Stimulated activated CD8-positive, alpha-beta memory T cell treated with anti-CD3 and anti-CD28 coated beads, Interleukin-7, amount 100 ng/mL, for 1 hour (primary cell): ENCODE results near the gene TRERF1.

Source experiments
- DNase-seq, 2 donors: peaks; one replicate each; pipeline ENCODE4 v3.0.0-alpha.2; 2020; ENCODE audit warnings: low read depth in 2 of 2

TRERF1 gene

GRCh38 chr6:42190554-42191183, 261.1 kb downstream of the TRERF1 start:
- no peak for DNase-seq

GRCh38 chr6:42188406-42188805, 263.3 kb downstream of the TRERF1 start:
- no peak for DNase-seq

- no peak for DNase-seq
Measured at GRCh38 chr6:42185597-42185996, 266.1 kb downstream of the TRERF1 start.

DNA sequence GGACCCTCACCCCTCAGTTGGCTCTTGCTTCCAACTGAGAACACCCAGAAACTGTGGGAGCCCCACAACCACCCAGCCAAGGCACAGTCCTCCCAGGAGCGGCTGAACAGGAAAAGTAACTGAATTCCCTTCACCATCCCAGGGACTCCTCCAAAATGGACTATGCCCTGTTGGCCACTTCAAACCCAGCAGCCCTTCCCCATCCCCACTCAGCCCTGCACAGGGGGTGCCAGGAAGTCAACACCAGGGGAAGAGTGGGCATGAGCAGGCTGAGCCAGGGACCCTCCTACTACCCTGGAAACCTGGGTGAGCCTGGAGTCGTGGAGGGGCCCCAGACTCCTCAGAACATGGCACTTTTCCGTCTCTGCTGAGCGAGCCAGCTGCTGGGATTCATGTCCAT, 267.3 kb downstream of the TRERF1 start:
- DNase-seq = no peak

DNA sequence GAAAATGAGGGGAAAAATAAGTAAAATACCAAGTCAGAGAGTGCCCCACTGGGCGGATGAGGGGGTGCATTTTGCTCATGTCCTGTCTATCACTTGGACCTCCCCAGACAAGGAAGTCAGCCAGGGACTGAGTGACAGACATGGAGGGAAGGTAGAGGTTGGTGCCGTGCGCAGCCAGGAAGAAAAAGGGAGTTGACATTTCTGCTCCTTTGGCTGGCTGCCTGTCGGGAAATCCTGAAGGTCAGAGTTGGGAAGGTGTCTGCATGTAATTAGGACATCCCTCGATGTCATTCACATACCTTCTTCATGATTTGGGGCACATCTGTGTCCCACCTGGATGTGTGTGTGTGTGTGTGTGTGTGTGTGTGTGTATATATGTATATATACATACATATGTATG, 269.6 kb downstream of the TRERF1 start:
- DNase-seq = no peak

GRCh38 chr6:42179945-42180313, 271.8 kb downstream of the TRERF1 start:
- DNase-seq = no peak

GRCh38 chr6:42179261-42179944, 272.3 kb downstream of the TRERF1 start:
- DNase-seq = no peak

DNA sequence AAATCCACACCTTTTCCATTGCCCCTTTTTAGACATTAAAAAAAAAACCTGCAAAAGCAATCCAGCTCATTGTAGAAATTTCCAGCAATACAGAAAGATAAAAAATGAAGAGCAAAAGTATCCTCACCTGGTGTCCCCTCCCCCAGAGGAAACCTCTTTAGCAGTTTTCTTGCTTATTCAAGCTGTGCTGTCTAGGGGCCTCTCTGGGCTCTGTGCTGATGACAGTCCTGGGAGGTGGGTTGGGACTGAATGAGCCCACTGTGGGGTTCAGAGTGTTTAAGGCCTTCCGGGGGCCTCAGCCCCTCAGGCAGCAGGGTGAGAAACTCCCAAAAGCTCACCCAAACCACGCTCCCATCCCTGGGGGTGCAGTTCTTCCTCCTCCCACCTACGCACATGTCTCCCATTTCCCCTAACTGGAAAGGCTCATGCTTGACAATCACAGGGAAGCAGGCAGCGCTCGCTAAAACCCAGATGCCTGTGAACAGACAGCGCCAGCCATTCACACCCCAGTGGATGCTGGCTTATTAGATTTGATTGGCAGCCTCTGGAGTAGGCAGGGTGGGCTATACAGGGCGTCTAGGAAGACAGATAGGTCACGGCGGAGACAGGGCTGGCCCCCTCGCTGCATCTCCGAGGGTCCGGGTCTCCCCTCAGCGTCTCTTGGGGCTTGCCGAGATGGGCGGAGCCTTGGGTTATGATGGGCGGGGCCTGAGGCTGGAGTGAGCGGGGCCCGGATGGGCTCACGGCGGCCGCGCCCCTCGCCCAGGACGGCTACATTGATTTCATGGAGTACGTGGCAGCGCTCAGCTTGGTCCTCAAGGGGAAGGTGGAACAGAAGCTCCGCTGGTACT, 274.0 kb downstream of the TRERF1 start:
- DNase-seq = no peak

- DNase-seq = no peak
Measured at GRCh38 chr6:42176981-42177380, 274.7 kb downstream of the TRERF1 start.

DNA sequence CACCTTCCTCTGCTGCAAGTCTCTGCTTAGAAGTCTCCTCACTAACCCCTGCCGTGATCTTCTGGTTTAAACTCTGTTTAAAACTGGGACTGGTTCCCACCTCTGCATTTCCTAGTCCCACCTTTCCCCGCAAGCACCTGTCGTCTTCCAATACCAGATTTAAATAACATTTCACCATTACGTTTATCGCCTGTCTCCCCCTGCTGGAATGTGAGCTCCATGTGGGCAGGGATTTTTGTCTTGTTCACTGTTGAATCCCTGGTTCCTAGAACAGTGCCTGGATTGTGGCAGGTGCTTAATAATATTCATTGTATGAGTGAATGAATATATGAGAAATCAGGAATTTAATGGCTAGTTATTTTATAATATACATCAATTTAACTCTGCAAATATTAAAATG, 275.9 kb downstream of the TRERF1 start:
- DNase-seq = no peak
